Suppressor macrophage treated with lipopolysaccharide for 4 hours (primary cell): Measurements from ENCODE around the gene RAD51.

Experiments
- DNase-seq: peaks from one replicate; pipeline ENCODE4 v3.0.0-alpha.2; 2020

The RAD51 gene

GRCh38 chr15:40722934-40723333 lies 28.0 kb downstream of the RAD51 start:
- peak; percentile 46 for DNase-seq

DNA sequence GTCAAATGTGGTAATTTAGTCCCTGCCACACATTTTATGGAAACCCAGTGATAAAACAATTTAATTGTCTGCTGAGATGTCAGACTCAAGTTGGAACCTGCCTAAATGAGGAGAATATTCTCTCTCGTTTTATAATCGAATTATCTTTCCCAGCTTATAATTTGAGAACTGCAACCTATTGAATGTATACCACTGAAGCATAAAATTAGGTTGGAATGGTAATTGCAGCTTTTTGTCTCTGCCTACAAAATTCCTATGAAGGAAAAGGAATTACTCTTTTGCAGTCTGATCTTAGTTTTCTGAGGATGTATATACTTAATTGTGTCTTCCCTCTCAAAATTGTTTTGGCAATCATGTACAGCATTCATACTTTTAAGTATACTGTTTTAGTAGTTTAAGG lies 28.9 kb downstream of the RAD51 start:
- DNase-seq: no peak

GRCh38 chr15:40731034-40731433 lies 36.1 kb downstream of the RAD51 start:
- DNase-seq: no peak

GRCh38 chr15:40736575-40736974 lies 41.6 kb downstream of the RAD51 start:
- DNase-seq: no peak

DNA sequence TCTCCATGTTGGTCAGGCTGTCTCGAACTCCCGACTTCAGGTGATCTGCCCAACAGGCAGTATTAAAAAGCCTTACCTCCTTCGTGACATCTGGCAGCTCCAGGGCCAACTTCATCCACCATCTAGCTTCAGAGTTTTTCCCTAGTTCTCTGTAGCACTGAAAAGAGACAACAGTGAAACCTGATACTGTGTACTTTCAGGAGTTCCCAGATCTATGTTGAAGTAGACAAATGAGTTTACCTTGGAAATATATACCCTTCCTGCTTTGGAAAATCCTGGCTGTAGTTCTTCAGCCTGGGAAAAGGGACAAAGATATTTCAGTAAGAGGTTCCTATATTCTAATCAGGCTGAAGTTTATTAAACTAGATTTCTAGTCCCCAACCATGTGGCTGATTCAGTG lies 42.1 kb downstream of the RAD51 start:
- DNase-seq: no peak

DNA sequence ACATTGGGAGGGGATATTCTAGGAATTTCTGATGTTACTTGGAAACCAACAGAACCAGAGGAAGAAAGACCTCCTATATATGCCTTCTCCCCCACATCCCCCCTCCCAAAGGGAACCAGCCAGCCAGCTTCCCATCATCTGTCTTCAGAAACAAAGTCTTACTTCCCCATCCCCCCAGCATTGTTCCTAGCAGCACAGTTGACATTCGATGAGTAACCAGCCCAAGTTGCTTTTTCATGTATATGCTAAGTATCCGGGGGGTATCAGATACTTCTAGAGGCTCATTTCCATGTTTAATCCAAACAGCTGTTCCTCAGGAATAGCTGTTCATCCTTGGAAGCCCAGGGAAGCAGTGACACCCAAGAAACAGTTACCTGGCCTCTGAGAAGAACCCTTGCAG lies 44.1 kb downstream of the RAD51 start:
- no peak for DNase-seq

- DNase-seq: no peak
Observed at GRCh38 chr15:40739854-40740253, 44.9 kb downstream of the RAD51 start.

GRCh38 chr15:40743485-40743901 lies 48.5 kb downstream of the RAD51 start:
- no peak for DNase-seq

DNA sequence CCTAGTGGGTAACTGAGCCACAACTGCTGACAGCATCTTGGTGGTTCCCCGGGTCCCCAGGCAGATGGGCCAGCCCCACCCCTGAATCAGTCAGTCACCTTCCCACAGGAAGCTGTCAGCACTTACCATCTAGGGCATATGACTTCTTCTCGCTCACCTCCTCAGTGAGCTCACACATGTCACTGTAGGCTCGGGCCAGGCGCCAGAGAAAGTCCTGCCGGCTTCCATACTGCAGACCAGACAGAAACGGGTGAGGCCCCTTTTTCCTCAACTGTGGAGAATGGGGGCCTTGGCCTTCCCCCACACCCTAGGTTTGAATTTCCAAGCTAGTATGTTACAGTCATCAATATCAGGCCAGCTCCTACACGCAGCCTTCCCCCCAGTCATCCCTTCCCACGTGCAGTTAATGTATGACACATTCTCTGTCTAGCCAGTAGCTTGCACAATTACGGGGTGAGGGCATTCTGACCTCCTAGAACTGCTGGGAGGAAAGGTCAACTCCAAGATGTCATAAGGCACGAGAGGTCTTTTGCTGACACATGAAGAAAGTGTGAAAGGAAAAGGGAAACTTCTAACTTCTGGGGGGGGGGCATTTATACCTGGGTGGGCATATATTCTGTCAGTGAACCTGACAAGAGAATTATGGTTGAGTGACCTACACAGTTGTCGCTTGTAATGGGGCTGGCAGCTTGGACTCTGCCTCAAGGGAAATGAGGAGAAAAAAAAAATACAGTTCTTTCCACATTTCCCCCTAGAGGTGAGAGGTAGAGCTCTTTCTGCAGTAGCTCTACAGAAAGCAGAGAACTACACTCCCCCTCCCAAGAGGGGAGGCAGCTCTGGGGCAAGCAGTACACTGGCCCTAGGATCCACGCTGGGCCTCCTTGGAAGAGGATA lies 49.2 kb downstream of the RAD51 start:
- peak; percentile 96 for DNase-seq

DNA sequence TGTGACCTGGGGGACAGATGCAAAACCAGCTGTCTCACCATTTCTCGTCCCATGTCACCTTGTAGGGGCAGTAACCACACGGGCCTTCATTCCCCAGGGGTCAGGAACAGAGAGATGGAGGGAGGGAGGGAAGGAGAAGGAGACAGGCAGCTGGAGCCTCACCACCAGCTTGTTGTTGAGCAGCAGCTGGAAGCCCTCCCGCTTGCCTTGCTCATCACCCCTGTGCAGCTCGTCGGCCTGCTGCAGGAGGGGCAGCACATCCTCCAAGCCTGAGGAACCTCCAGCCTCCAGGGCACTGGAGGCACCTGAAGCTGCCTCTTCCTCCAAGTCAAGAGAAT lies 49.8 kb downstream of the RAD51 start:
- DNase-seq: no peak

- peak; percentile 53 for DNase-seq
Observed at GRCh38 chr15:40746916-40747418, 52.0 kb downstream of the RAD51 start.

DNA sequence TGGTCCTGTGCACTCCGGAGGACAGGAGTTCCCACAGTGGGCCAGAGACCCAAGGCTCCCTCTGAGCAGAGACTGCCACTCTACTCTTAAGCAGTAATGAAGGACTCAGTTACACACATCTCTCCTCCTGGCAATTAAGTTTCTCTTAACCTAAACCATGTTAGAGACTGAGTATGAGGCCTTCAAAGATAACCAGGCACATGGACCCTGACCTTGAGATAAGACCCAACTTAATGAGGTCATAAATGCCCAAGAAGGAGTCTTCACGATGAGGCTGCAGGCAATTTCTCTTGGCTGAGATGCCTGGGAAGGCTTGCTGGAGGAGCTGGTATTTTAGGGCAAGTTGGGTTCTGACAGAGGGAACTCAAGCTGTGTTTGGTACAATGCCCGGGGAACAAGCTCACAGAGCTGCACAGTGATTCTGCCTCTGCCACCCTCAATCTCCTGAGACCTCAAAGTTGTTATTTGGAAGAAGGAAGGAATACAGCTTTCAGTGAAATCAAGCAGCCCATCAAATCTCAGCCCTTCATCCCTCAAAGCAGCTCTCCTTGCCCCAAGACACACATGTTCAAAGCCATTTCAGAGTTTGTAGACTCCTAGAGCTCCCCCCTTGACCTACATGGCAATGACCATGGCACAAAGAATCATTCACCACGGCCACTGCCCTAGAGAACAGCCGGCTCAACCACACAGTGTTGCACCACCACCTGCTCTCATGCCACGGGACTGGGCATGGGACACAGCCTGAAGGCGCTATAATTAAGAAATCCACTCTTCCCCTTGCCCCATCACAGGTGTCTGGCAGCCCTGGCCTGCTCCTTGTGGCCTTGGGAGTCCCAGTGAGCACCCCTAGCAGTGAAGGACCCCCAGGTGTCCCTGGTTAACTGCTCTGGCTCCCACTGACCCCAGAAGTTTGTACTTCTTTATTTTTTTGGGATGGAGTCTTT lies 53.0 kb downstream of the RAD51 start:
- DNase-seq: peak; percentile 43

DNA sequence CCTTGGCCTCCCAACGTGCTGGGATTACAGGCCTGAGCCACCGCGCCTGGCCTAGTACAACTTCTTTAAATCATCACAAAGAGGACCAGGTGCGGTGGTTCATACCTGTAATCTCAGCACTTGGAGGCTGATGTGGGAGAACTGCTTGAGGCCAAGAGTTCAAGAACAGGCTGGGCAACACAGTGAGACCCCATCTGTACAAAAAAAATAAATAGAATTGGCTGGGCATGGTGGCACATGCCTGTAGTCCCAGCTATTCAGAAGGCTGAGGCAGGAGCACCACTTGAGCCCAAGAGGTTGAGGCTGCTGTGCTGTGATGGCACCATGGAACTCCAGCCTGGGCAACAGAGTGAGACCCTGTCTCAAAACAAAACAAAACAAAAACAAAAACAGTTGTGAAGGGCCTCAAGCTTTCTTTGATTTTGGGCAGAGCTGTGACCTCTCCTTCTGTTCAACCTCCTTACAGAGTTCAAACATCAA lies 54.2 kb downstream of the RAD51 start:
- no peak for DNase-seq

DNA sequence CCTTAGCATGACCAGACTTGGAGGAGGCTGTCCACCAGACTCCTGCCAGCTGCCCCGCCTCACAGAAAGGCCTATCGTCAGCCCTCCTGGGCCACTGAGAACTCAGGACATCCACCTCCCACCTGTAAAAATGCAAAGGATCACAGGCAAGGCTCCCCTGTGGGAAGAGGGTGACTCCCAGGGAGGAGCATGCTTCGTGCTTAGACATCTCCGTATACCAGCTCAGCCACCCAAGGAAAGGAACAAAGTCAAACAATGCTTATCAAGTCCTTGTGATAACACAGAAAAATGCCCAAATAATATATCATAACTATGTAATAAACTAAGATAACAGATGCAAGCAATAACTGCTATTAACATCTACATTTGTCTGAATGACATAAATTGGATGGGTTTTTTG lies 55.9 kb downstream of the RAD51 start:
- DNase-seq: no peak

DNA sequence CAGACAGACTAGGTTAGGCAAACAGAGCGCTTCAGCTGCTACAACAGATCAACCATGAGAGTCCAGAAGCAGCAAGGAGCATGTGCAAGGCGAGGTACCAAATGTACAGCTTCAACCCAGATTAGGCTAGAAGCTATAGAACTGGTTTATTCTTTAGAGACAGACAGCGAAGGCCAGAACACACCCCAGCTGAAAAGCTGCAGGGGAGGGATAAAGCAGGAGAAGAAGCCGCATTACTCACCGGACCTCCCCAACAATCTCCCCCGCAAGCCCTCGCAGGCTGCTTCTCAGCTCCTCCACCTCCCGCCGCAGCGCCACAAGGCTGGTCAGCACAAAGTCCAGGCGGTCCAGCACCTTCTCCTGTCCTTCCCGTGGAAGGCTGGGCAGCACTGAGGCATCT lies 56.8 kb downstream of the RAD51 start:
- DNase-seq: no peak

DNA sequence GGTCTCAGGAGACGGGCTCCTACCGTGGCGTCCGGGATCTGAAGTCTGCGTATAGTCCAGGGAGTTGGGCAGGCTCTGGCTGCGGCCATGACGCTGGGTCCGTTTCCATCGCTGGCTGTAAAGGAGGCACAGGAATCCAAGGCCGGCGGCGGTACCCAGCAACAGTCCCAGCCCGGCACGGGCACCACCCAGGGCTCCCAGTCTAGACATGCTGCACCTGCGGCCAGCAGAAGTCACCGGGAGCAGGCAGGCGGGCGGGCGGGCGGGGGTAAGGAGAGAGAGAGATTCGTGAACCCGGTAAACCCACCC lies 59.6 kb downstream of the RAD51 start:
- DNase-seq: peak; percentile 16

DNA sequence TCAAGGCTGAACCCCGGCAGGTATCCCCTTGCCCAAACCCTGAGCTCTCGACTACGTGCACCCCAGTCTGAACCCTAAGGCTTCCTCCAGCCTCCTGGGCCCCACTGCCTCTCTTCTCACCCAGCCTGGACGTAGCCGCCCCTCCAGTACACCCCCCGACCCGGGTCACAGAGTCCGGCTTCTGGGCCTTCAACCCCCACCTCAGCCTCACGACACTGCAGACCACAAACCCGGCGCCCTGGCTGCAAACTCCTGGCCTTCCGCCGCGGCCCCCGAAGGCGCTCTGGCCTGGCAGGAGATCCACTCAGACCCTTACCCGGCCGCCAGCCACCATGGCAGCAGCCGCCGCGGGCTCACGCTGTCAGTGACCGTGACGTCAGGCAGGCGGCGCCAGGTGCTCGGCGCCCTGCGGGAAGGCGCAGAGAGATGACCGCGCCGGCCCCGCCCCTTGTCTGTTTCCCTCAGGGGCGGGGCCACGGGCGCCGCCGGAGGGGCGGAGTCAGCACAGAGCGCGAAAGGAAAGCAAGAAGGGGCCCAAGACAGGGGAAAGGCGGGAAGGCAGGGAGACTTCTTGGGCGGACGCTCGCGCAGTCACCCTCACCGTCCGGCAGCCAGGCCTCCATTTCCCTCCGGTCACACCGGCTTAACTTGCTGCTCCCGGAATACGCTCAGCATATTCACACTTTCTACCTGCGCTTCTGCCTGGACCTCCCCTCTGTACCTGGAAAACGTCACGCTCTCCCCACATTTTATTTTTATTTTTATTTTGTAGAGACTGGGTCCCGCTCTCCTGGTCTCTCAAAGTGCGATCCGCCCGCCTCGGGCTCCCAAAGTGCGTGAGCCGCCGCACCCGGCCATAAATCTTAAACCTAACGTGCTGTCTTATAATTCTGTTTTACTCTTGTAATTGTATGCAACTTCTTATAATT lies 60.2 kb downstream of the RAD51 start, which contains the start of gene RMDN3:
Gene RMDN3, minus strand, starts transcription at position 372 of the 929 bp plus-strand sequence. CDS start 471 bp downstream, outside the sequence.
- DNase-seq: peak; percentile 98

DNA sequence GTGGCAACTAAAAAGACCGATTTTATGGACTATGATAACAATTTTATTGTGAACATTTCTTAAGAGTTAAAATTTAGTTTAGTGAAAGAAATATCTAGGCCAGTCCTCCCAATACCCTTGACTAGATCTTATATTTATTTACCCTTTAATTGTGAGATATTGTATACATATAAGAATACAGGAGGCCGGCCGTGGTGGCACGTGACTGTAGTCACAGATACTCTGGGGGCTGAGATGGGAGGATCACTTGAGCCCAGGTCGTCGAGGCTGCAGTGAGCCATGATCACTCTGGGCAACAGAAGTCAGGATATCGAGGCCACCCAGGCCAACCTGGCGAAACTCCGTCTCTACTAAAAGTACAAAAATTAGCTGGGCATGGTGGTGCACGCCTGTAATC lies 60.8 kb downstream of the RAD51 start:
- DNase-seq: no peak

- no peak for DNase-seq
Observed at GRCh38 chr15:40756938-40757337, 62.0 kb downstream of the RAD51 start.

DNA sequence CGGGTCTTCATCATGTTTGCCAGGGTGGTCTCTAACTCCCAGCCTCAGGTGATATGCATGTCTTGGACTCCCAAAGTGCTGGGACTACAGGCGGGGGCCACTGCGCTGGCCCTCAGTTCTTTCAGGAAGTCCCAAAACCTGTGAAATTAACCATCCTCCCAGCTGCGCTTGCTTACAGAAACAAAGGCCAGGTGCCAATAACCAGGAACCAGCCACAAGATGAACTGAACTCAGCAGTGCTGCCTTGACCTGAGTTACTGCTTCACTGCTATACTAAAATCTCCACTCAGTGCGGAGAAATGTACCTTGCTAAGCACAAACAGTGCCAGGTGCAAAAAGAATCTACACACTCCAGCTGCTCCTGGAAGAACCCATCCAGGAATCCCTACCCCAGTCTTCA lies 65.0 kb downstream of the RAD51 start:
- no peak for DNase-seq

DNA sequence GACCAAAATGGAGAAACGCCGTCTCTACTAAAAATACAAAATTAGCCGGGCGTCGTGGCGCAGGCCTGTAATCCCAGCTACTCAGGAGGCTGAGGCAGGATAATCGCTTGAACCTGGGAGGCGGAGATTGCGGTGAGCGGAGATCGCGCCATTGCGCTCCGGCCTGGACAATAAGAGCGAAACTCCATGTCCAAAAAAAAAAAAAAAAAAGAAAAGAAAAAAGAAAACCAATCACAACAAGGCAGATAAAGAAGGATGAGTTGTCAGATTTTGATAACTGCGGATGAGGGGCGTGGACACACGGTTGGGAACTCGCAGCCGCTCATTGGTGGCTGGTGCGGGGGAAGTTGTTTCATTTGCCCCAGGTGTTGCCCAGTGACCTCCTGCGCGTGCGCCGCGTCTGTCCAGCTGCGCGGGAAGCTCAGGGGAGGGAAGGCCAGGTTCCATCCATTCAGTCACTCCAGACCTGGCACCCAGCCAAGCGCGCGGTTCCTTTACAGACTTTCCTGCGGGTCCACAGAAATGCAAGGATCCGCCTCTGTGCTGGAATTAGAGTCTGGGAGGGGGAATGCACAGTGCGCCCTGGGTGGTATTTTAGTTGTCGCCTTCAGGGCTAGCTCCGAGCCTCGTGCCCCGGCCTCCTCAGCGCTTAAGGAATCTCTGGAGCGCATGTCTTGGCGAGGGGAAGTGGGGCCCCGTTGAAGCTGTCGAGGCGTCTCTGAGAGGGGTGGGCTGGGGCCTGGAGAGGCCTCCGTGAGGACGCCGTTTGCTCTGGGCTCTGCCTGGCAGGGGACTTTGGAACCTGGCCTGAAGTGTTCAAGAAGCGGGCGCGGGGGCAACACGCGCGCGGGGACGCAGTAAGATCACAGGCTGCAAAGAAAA lies 68.2 kb downstream of the RAD51 start:
- DNase-seq: peak; percentile 27
